ENCODE measurements around the gene PLA2G4A. TPM values are rescaled to one million over a fixed set of nuclear protein-coding genes. Genes with fewer than 3 reads are reported as not detected.

Gene PLA2G4A
- total RNA-seq, 1 experiment from 2014 or later: 3.8 TPM

- CTCF ChIA-PET: interaction anchor here (1.5 kb wide), 1 partner anchor 42 kb away, joined by 3 read pairs; no protein-coding TSS in a partner anchor
- Mint-ChIP-seq H3K9me3 (ENCODE audit: unreplicated experiment) (peaks cover 4% of the 10 kb centered on the region), H3K4me3 (ENCODE audit: unreplicated experiment) (no peak overlapping the region), H3K27ac (ENCODE audit: low read depth, unreplicated experiment) (no peak overlapping the region), H3K4me1 (ENCODE audit: insufficient read depth, unreplicated experiment) (peaks cover 10% of the 10 kb centered on the region), H3K36me3 (ENCODE audit: insufficient read depth, unreplicated experiment) (no peaks in the 10 kb centered on the region), H3K27me3 (ENCODE audit: insufficient read depth, unreplicated experiment) (no peaks in the 10 kb centered on the region)
- POLR2A ChIA-PET: no interaction called here
- no TSS peak for BruUV-seq (replicated peaks)
- no peak for DNase-seq (ENCODE audit: unreplicated experiment)
- intact Hi-C loops (cut with micrococcal nuclease): no loop called here
- TF ChIP-seq CTCF (IDR thresholded peaks at IDR 0.05; ENCODE audit: unreplicated experiment): no peak
Observed at GRCh38 chr1:186943891-186944686, 115.3 kb downstream of the PLA2G4A start.

- Mint-ChIP-seq H3K27ac (ENCODE audit: low read depth, unreplicated experiment) (no peak overlapping the region), H3K27me3 (ENCODE audit: insufficient read depth, unreplicated experiment) (no peaks in the 10 kb centered on the region), H3K36me3 (ENCODE audit: insufficient read depth, unreplicated experiment) (no peaks in the 10 kb centered on the region), H3K4me3 (ENCODE audit: unreplicated experiment) (no peak overlapping the region), H3K9me3 (ENCODE audit: unreplicated experiment) (peaks cover 8% of the 10 kb centered on the region), H3K4me1 (ENCODE audit: insufficient read depth, unreplicated experiment) (peaks cover 13% of the 10 kb centered on the region)
- no peak for DNase-seq (ENCODE audit: unreplicated experiment)
- TF ChIP-seq CTCF (IDR thresholded peaks at IDR 0.05; ENCODE audit: unreplicated experiment): no peak
- CTCF ChIA-PET: interaction anchor here (0.8 to 1.5 kb wide), 3 partner anchors 13 to 41 kb away, joined by 3 to 4 read pairs (median 3); no protein-coding TSS in a partner anchor
- POLR2A ChIA-PET: interaction anchor here (1.0 kb wide), 1 partner anchor 211 kb away, joined by 3 read pairs; no protein-coding TSS in a partner anchor
- intact Hi-C loops (cut with micrococcal nuclease): no loop called here
- no TSS peak for BruUV-seq (replicated peaks)
Observed at GRCh38 chr1:186945146-186945545, 116.4 kb downstream of the PLA2G4A start.

- CTCF ChIA-PET: interaction anchor here (0.6 kb wide), 1 partner anchor 24 kb away, joined by 3 read pairs; no protein-coding TSS in a partner anchor
- Mint-ChIP-seq H3K27me3 (ENCODE audit: insufficient read depth, unreplicated experiment) (no peaks in the 10 kb centered on the region), H3K36me3 (ENCODE audit: insufficient read depth, unreplicated experiment) (no peaks in the 10 kb centered on the region), H3K4me3 (ENCODE audit: unreplicated experiment) (no peak overlapping the region), H3K9me3 (ENCODE audit: unreplicated experiment) (peaks cover 8% of the 10 kb centered on the region), H3K4me1 (ENCODE audit: insufficient read depth, unreplicated experiment) (peaks cover 13% of the 10 kb centered on the region), H3K27ac (ENCODE audit: low read depth, unreplicated experiment) (peak overlapping the region; percentile 73)
- no peak for TF ChIP-seq CTCF (IDR thresholded peaks at IDR 0.05; ENCODE audit: unreplicated experiment)
- POLR2A ChIA-PET: no interaction called here
- no TSS peak for BruUV-seq (replicated peaks)
- intact Hi-C loops (cut with micrococcal nuclease): no loop called here
- peak; percentile 47 for DNase-seq (ENCODE audit: unreplicated experiment)
Observed at GRCh38 chr1:186948535-186948934, 119.8 kb downstream of the PLA2G4A start.

- no TSS peak for BruUV-seq (replicated peaks)
- Mint-ChIP-seq H3K36me3 (ENCODE audit: insufficient read depth, unreplicated experiment) (no peaks in the 10 kb centered on the region), H3K9me3 (ENCODE audit: unreplicated experiment) (peaks cover 8% of the 10 kb centered on the region), H3K27ac (ENCODE audit: low read depth, unreplicated experiment) (peak overlapping the region; percentile 73), H3K4me1 (ENCODE audit: insufficient read depth, unreplicated experiment) (peaks cover 13% of the 10 kb centered on the region), H3K27me3 (ENCODE audit: insufficient read depth, unreplicated experiment) (no peaks in the 10 kb centered on the region), H3K4me3 (ENCODE audit: unreplicated experiment) (no peak overlapping the region)
- DNase-seq (ENCODE audit: unreplicated experiment): no peak
- TF ChIP-seq CTCF (IDR thresholded peaks at IDR 0.05; ENCODE audit: unreplicated experiment): no peak
- intact Hi-C loops (cut with micrococcal nuclease): no loop called here
- CTCF ChIA-PET: interaction anchor here (1.0 to 1.7 kb wide), 2 partner anchors 28 to 143 kb away, joined by 4 to 5 read pairs; no protein-coding TSS in a partner anchor
- POLR2A ChIA-PET: interaction anchor here (1.7 kb wide), 1 partner anchor 10 kb away, joined by 6 read pairs; no protein-coding TSS in a partner anchor
Observed at GRCh38 chr1:186949173-186949572, 120.4 kb downstream of the PLA2G4A start.

Data from MCF 10A (cell line).